ENCODE results near the gene KMT5C. TPM values are rescaled to one million over a fixed set of nuclear protein-coding genes. Genes with fewer than 3 reads are reported as not detected.
A peak's percentile ranks its signal among the peaks of the same experiment; 100 is the strongest.

Gene KMT5C
- total RNA-seq, result 10 to 100 TPM; 29.2 to 31.3 TPM

GRCh38 chr19:55339105-55339888 is at the start of gene KMT5C:
TSS of gene KMT5C (plus strand) at chr19:55339876. CDS start at chr19:55341937, 2,061 bp downstream.
- peaks cover 8% of the 10 kb centered on the region for H3K27me3 Mint-ChIP-seq (ENCODE audit: low read depth)
- DNase-seq, result peak; percentile 100
- no peaks in the 10 kb centered on the region for H3K9me3 Mint-ChIP-seq
- peak; percentile 83 to 86 for ATAC-seq (replicated peaks in 1 of 2)
- H3K27ac Mint-ChIP-seq, result peak within 1 kb of the TSS; percentile 76
- H3K36me3 Mint-ChIP-seq (ENCODE audit: insufficient read depth in 2 of 2), result peaks cover 5 to 8% of the 10 kb centered on the region in 2 donors
- peaks cover 13% of the 10 kb centered on the region for H3K4me1 Mint-ChIP-seq (ENCODE audit: low read depth)
- peak within 1 kb of the TSS; percentile 84 to 88 for H3K4me3 Mint-ChIP-seq

GRCh38 chr19:55297267-55297666 is 42.4 kb upstream of the KMT5C start:
- Mint-ChIP-seq H3K27ac (no peak overlapping the region), H3K4me1 (ENCODE audit: low read depth) (peaks cover 12% of the 10 kb centered on the region), H3K27me3 (ENCODE audit: low read depth) (no peaks in the 10 kb centered on the region), H3K9me3 (no peaks in the 10 kb centered on the region), H3K4me3 (no peak overlapping the region), H3K36me3 (ENCODE audit: insufficient read depth in 2 of 2) (no peaks in the 10 kb centered on the region)
- ATAC-seq (replicated peaks in 1 of 2), result no peak
- no peak for DNase-seq

GRCh38 chr19:55299991-55300390 is 39.7 kb upstream of the KMT5C start:
- Mint-ChIP-seq H3K4me3 (no peak overlapping the region), H3K27me3 (ENCODE audit: low read depth) (no peaks in the 10 kb centered on the region), H3K27ac (no peak overlapping the region), H3K9me3 (no peaks in the 10 kb centered on the region), H3K4me1 (ENCODE audit: low read depth) (peaks cover 12% of the 10 kb centered on the region), H3K36me3 (ENCODE audit: insufficient read depth in 2 of 2) (no peaks in the 10 kb centered on the region)
- no peak for ATAC-seq (replicated peaks in 1 of 2)
- DNase-seq, result no peak

- H3K4me1 Mint-ChIP-seq (ENCODE audit: low read depth), result peaks cover 12% of the 10 kb centered on the region
- no peaks in the 10 kb centered on the region for H3K36me3 Mint-ChIP-seq (ENCODE audit: insufficient read depth in 2 of 2)
- no peaks in the 10 kb centered on the region for H3K27me3 Mint-ChIP-seq (ENCODE audit: low read depth)
- no peak overlapping the region for H3K27ac Mint-ChIP-seq
- peak overlapping the region; percentile 44 to 91 for H3K4me3 Mint-ChIP-seq
- no peaks in the 10 kb centered on the region for H3K9me3 Mint-ChIP-seq
- no peak for DNase-seq
- ATAC-seq (replicated peaks in 1 of 2), result no peak
Measured at GRCh38 chr19:55300886-55301458, 38.7 kb upstream of the KMT5C start.

DNA sequence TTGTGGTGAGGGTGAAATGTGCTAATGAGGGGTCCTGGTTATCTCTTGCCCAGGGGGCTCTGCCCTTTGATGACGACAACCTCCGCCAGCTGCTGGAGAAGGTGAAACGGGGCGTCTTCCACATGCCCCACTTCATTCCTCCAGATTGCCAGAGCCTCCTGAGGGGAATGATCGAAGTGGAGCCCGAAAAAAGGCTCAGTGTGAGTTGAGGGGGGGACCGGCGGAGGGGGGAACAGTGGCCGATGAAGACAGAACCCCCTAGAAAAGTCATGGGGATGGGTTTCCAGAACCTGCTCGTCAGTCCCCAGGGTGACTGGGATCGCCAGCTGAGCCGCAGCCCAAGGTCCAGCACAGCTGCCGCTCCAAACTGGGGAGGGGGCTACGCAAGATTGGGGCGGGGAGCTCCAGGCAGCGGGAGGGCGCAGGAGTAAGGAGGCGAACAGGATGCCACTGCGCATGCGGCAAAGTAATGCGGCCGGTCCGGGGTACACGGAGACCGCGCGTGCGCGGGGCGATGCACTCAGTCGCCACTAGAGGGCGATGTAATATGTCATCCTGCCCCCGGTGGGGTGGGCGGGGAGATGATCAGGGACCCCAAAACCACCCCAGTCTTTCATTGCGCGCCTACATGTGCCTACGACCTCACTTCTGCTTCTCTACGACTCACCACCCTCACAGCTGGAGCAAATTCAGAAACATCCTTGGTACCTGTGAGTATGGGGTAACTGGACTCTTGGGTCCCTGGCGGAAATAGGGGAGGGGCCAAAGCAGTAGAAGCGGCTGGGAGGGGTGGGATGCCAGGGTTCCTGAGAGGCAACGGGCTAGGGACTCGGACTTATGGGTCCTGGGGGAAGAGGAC is 38.0 kb upstream of the KMT5C start:
- H3K4me3 Mint-ChIP-seq, result peak overlapping the region; percentile 90 to 91
- H3K4me1 Mint-ChIP-seq (ENCODE audit: low read depth), result peaks cover 16% of the 10 kb centered on the region
- H3K27ac Mint-ChIP-seq, result peak overlapping the region; percentile 55
- DNase-seq, result peak; percentile 95 to 97
- peak; percentile 90 to 92 for ATAC-seq (replicated peaks in 1 of 2)
- no peaks in the 10 kb centered on the region for H3K27me3 Mint-ChIP-seq (ENCODE audit: low read depth)
- no peaks in the 10 kb centered on the region for H3K36me3 Mint-ChIP-seq (ENCODE audit: insufficient read depth in 2 of 2)
- H3K9me3 Mint-ChIP-seq, result no peaks in the 10 kb centered on the region

- Mint-ChIP-seq H3K9me3 (no peaks in the 10 kb centered on the region), H3K4me3 (peak overlapping the region; percentile 90 to 91), H3K36me3 (ENCODE audit: insufficient read depth in 2 of 2) (no peaks in the 10 kb centered on the region), H3K27ac (no peak overlapping the region), H3K4me1 (ENCODE audit: low read depth) (peaks cover 16% of the 10 kb centered on the region), H3K27me3 (ENCODE audit: low read depth) (no peaks in the 10 kb centered on the region)
- ATAC-seq (replicated peaks in 1 of 2), result no peak
- no peak for DNase-seq
Measured at GRCh38 chr19:55302318-55302703, 37.4 kb upstream of the KMT5C start.

DNA sequence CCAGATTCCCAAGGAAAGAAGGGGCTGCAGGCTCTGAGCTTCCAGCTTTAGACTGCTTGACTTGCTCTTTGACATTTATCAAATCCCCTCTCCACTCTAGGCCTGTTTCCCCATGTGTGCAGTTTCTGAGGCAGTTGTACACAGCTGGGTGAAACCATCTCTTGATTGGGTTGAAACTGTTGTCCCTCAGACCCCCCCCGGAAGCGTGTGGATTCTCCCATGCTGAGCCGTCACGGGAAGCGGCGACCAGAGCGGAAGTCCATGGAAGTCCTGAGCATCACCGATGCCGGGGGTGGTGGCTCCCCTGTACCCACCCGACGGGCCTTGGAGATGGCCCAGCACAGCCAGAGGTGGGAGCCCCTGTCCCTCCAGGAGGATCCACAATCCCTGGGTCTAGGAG is 36.2 kb upstream of the KMT5C start:
- no peaks in the 10 kb centered on the region for H3K9me3 Mint-ChIP-seq
- DNase-seq (no peak), ATAC-seq (replicated peaks in 1 of 2) (no peak)
- no peak overlapping the region for H3K27ac Mint-ChIP-seq
- H3K4me1 Mint-ChIP-seq (ENCODE audit: low read depth), result peaks cover 16% of the 10 kb centered on the region
- no peaks in the 10 kb centered on the region for H3K27me3 Mint-ChIP-seq (ENCODE audit: low read depth)
- H3K36me3 Mint-ChIP-seq (ENCODE audit: insufficient read depth in 2 of 2), result no peaks in the 10 kb centered on the region
- H3K4me3 Mint-ChIP-seq, result no peak overlapping the region

GRCh38 chr19:55304279-55304978 is 35.2 kb upstream of the KMT5C start:
- H3K27ac Mint-ChIP-seq, result no peak overlapping the region
- no peaks in the 10 kb centered on the region for H3K27me3 Mint-ChIP-seq (ENCODE audit: low read depth)
- H3K4me3 Mint-ChIP-seq, result no peak overlapping the region
- H3K9me3 Mint-ChIP-seq, result no peaks in the 10 kb centered on the region
- ATAC-seq (replicated peaks in 1 of 2), result no peak
- peaks cover 16% of the 10 kb centered on the region for H3K4me1 Mint-ChIP-seq (ENCODE audit: low read depth)
- DNase-seq, result peak in 1 of 2 donors; percentile 20
- H3K36me3 Mint-ChIP-seq (ENCODE audit: insufficient read depth in 2 of 2), result no peaks in the 10 kb centered on the region

- DNase-seq, result no peak
- ATAC-seq (replicated peaks in 1 of 2), result no peak
- Mint-ChIP-seq H3K9me3 (no peaks in the 10 kb centered on the region), H3K4me1 (ENCODE audit: low read depth) (peaks cover 16% of the 10 kb centered on the region), H3K36me3 (ENCODE audit: insufficient read depth in 2 of 2) (no peaks in the 10 kb centered on the region), H3K27me3 (ENCODE audit: low read depth) (no peaks in the 10 kb centered on the region), H3K4me3 (no peak overlapping the region), H3K27ac (no peak overlapping the region)
Measured at GRCh38 chr19:55304980-55305379, 34.7 kb upstream of the KMT5C start.

DNA sequence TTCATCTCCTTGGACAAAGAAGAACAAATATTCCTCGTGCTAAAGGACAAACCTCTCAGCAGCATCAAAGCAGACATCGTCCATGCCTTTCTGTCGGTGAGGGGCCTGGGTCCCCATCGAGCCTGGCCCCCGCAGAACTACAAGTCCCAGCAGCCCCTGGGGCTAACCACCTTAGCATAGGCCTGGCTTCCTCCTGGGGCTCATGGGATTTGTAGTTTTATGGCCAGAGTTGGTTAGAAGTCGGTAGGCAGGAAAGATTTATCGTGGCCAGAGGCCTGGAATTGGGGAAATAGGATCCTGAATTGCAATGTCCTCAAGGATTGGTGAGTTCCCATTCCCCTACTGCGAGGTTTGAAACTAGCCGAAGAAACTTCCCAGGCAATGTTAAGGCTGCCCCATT is 34.2 kb upstream of the KMT5C start:
- H3K4me3 Mint-ChIP-seq, result no peak overlapping the region
- DNase-seq (peak; percentile 47 to 56), ATAC-seq (replicated peaks in 1 of 2) (peak; percentile 50 to 56)
- H3K27ac Mint-ChIP-seq, result no peak overlapping the region
- no peaks in the 10 kb centered on the region for H3K27me3 Mint-ChIP-seq (ENCODE audit: low read depth)
- peaks cover 16% of the 10 kb centered on the region for H3K4me1 Mint-ChIP-seq (ENCODE audit: low read depth)
- no peaks in the 10 kb centered on the region for H3K36me3 Mint-ChIP-seq (ENCODE audit: insufficient read depth in 2 of 2)
- H3K9me3 Mint-ChIP-seq, result no peaks in the 10 kb centered on the region

- Mint-ChIP-seq H3K27me3 (ENCODE audit: low read depth) (no peaks in the 10 kb centered on the region), H3K36me3 (ENCODE audit: insufficient read depth in 2 of 2) (no peaks in the 10 kb centered on the region), H3K4me1 (ENCODE audit: low read depth) (peaks cover 16% of the 10 kb centered on the region), H3K9me3 (no peaks in the 10 kb centered on the region), H3K4me3 (no peak overlapping the region), H3K27ac (no peak overlapping the region)
- ATAC-seq (replicated peaks in 1 of 2), result no peak
- DNase-seq, result no peak
Measured at GRCh38 chr19:55305983-55306562, 33.6 kb upstream of the KMT5C start.

GRCh38 chr19:55306712-55307111 is 33.0 kb upstream of the KMT5C start:
- H3K4me3 Mint-ChIP-seq, result no peak overlapping the region
- peaks cover 10% of the 10 kb centered on the region for H3K4me1 Mint-ChIP-seq (ENCODE audit: low read depth)
- no peak for ATAC-seq (replicated peaks in 1 of 2)
- no peaks in the 10 kb centered on the region for H3K9me3 Mint-ChIP-seq
- no peak overlapping the region for H3K27ac Mint-ChIP-seq
- no peaks in the 10 kb centered on the region for H3K36me3 Mint-ChIP-seq (ENCODE audit: insufficient read depth in 2 of 2)
- no peak for DNase-seq
- H3K27me3 Mint-ChIP-seq (ENCODE audit: low read depth), result no peaks in the 10 kb centered on the region

Measured in activated T-cell treated with anti-CD3 and anti-CD28 coated beads, Interleukin-2, amount 50 U/mL, for 72 hours (primary cell).